Right lung (tissue), 5 donors: ENCODE results near the gene SHISA2. TPM values are rescaled to one million over a fixed set of nuclear protein-coding genes. Genes with fewer than 3 reads are reported as not detected.

ENCODE experiments used
- DNase-seq, 2 donors: peaks; one replicate each; pipeline ENCODE4 v3.0.0-alpha.2; 2013
- polyA plus RNA-seq, 5 donors: library from polyadenylated mRNA; unstranded; fragments of 120-200 nt; gene quantifications; one replicate each; pipeline versions ENCODE4 v1.2.1 to v1.2.3, GENCODE V29; 2013; ENCODE audit warnings: inconsistent platforms in 1 of 5, low replicate concordance in 1 of 5; ENCODE audit not compliant: insufficient read length in 5 of 5, insufficient read depth in 1 of 5

SHISA2 gene
- polyA plus RNA-seq, 5 donors: 37.8 to 60.0 (median 45.2) TPM

DNA sequence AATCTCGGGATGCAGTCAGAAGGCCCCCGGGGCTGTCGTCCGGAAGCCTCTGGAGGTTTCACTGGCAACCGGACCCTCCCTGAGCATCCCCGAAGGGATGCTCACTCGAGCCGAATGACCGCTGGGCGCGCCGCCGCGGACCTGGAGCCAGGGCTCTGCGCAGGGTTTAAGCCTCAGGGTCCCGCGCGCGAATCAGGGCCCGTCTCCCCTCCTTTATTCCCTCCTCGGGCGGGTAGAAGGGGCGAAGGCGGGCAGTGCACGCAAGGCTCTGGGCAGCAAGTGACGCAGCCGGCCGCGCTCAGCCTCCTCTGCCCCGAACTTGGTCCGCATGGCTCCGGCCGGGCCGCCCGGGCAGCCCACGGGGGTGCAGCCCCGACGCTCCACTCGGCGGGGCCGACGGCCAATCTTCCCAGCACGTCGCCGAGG lies 572 bp downstream of the SHISA2 start:
- peak; percentile 18 to 68 for DNase-seq

- DNase-seq: peak; percentile 48 to 66
Measured at GRCh38 chr13:26050568-26051230, 1.1 kb downstream of the SHISA2 start.

DNA sequence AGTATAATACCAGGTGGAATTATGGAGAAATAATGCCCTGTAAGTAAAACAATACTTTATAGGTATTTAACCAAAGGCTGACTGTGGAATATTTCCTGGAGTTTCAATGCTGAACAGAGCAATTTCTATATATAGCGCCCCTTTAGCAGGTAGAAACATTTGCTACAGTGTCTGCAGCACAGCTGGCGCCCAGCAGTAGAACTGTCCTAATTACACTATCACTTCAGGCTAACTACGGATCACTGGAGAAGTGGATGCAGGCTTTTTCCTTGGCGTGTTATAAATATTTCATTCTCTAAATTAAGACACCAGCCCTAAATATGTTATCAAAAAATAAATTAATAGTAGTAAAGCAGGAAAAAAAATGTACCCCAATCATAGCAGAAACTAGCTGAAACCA lies 3.1 kb downstream of the SHISA2 start:
- DNase-seq: no peak

DNA sequence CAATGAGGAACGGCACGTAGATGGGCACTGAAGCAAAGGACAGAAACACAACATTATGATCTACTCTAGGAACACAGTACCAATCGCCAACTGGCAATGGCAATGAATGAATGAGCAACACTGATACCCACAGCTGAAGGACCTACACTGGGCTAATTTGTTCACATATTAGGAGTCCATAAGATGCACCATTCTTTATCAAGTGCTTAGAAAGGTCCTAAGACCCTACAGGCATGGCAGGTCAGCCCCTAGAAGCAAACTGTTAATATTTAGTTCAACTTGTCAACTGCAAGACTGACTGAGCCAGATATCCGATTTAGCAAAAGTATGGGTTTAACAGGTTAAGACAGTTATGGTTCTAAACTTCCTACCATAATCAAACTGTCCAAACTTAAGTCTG lies 4.8 kb downstream of the SHISA2 start:
- no peak for DNase-seq

DNA sequence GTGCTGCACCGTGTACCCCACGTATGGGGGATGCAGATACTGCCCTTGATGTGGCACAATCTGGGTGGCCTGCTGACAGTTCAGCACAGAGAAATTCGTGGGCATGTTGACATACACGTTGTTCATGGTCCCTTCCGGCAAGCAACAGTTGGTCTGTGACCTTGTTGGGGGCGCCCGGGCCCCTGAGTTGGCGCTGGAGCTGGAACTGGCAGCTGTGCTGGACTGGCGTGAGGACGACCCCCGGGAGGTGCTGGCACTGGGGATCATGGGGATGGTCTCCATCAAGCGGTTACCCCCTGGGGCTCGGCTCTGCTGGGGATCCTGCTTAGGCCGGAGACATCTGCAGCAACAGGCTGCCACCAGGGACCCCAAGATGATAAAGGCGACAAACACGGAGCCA lies 5.2 kb downstream of the SHISA2 start:
- no peak for DNase-seq

- DNase-seq: no peak
Measured at GRCh38 chr13:26045142-26045541, 6.7 kb downstream of the SHISA2 start.

DNA sequence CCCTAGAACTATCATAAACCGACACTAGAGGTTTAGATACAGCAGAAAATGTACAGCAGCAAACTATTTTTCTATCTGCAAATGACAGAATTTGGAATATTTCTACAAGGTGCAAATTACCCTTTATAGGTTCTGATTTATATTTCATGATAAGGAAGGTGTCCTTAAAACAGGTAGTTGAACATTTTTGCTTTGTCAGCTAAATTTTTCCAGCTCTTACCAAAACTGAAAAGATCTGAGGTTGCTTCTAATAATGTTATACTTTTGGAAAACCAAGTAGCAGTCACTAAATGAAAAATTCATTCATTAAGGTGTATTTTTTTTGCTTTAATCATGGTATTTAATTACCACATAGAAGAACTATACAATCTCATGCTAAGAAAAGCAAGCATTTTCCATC lies 9.0 kb downstream of the SHISA2 start:
- DNase-seq: no peak

GRCh38 chr13:26041444-26041843 lies 10.4 kb downstream of the SHISA2 start:
- no peak for DNase-seq

DNA sequence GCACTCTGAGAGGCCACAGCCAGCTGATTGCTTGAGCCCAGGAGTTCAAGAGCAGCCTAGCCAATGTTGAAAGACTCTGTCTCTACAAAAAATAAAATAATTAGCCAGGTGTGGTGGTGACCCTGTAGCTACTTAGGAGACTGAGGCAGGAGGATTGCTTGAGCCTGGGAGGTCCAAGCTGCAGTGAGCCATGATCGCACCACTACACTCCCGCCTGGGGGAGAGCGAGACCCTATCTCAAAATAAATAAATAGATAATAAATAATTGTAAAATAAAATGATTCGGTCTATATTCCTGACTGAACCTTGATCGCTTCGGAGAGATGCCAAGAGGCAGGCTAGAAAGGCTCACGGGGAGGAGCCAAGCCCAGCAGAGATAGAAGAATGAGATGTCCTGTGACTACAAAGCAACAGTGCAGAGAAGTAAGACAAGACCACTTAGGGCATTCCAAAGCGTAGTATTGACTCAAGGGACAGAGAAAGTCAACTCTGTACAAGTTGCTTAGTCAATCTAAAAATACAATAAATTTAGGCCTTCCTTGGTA lies 12.8 kb downstream of the SHISA2 start:
- DNase-seq: no peak

- DNase-seq: no peak
Measured at GRCh38 chr13:26037302-26037701, 14.5 kb downstream of the SHISA2 start.

GRCh38 chr13:26036383-26036782 lies 15.4 kb downstream of the SHISA2 start:
- DNase-seq: no peak

DNA sequence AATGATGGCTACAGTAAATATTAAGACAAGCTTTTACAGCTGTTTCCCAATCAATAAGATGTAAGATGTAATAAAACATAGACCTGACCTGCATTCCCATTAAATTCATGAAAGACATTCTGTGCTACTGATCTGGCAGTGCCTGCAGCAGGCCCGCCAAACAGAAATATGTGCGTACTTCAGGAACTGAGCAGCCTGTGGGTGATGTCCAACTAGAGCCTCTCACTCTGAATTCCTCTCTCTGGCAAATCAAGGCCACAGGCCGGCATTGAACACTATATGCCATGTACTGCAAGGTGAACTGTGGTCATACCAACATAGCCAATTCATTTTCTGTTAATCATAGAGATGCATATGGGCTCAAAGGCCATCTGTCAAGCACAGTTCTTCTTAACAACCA lies 17.8 kb downstream of the SHISA2 start:
- no peak for DNase-seq

DNA sequence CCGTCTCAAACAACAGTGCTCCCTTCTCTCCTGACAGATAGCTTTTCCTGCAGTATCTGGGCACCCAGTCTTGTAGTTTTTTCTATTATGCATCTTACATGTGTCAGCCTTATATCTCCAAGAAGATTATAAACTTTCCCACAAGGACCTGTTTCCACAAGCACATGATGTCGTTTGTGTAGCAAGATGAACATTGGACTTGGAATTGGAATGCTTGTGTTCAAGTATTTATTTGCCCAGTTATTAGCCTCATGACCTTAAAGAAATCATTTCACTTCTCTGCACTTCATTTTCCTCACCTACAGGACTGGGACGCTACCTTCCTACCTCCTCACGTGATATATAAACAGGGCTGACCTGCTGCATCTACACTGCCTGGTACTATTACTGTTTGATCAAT lies 21.5 kb downstream of the SHISA2 start:
- DNase-seq: no peak

GRCh38 chr13:26029581-26030136 lies 22.2 kb downstream of the SHISA2 start:
- no peak for DNase-seq

DNA sequence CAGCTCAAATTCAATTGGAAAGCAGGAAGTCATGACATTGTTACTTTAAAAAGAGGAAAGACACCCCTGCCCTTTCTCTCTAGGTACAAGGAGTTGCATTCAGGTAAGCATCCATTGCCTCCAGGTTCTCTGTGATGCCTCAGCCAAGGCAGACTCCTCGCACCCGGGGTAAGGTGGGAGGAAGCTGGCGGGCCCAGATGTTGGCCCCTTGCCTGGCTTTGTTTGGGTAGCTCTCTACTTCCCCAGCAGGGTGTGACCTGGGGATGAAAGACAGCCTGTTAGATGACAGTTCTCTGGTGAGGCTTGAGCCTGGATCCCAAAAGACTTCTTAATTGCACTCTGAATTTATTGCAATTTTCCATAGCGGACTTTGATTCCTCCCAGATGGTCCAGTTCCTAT lies 25.6 kb downstream of the SHISA2 start:
- no peak for DNase-seq

DNA sequence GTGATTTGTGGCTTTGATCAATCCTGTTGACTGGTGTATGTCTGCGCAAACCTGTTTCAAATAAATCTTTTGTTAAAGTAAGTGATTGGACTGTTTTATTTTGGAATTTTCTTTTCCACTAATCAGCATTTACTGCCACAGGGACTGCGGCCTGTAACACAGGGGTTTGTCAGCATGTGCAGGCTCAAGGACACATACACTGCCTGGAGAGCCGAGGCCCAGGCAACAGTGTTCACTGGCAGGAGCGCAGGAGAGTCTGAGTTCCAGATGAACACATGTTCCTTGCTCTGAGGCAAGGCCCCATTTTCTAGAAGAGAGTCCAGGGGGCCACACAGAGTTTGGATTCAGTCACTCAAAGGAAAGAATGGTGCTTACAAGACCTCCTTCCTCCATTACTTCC lies 26.0 kb downstream of the SHISA2 start:
- no peak for DNase-seq

GRCh38 chr13:26025196-26025595 lies 26.6 kb downstream of the SHISA2 start:
- no peak for DNase-seq

- no peak for DNase-seq
Measured at GRCh38 chr13:26024558-26024957, 27.3 kb downstream of the SHISA2 start.

GRCh38 chr13:26022538-26023292 lies 29.1 kb downstream of the SHISA2 start:
- no peak for DNase-seq

- no peak for DNase-seq
Measured at GRCh38 chr13:26021956-26022355, 29.9 kb downstream of the SHISA2 start.

DNA sequence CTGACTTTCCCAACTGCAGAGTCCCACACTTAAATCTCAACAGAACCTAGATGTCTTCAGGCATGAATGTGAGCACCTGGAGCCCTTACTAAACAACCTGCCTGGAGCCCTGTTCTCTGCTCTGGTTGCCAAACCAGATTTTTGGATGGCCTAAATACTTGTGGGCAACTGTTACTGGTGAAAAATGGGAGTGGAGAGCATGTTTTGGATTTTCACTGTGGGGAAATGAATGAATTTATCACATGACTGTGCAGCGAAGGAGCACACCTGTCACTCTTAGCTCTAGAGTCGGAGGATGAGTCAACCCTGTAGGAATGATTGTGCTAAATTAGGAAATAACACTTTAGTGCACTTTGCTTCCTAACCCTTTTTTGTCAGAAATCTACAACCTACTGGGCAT lies 30.3 kb downstream of the SHISA2 start:
- DNase-seq: no peak

DNA sequence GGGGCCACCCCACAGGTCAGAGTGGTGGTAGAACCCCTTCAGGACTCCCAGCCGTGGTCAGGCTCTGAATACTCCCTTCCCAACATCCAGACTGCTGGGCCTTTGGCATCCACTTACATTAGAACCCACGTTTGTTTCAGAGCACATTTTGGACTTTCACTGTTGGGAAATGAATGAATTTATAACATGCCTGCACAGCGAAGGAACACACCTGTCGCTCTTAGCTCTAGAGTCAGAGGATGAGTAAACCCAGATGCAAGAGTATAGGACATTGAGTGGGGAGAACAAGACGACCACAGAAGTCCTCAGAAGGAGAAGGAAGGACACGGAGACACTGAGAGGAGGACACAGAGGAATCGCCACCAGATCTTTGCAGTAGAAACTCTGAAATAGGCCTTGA lies 30.9 kb downstream of the SHISA2 start:
- no peak for DNase-seq
